NCI-H748 (cell line): ENCODE results near the gene TRAPPC10.

ENCODE experiments used
- DNase-seq: peaks from one replicate; lab custom pipeline; 2025; ENCODE audit not compliant: unreplicated experiment; lab: John Stamatoyannopoulos, UW

Gene TRAPPC10

DNA sequence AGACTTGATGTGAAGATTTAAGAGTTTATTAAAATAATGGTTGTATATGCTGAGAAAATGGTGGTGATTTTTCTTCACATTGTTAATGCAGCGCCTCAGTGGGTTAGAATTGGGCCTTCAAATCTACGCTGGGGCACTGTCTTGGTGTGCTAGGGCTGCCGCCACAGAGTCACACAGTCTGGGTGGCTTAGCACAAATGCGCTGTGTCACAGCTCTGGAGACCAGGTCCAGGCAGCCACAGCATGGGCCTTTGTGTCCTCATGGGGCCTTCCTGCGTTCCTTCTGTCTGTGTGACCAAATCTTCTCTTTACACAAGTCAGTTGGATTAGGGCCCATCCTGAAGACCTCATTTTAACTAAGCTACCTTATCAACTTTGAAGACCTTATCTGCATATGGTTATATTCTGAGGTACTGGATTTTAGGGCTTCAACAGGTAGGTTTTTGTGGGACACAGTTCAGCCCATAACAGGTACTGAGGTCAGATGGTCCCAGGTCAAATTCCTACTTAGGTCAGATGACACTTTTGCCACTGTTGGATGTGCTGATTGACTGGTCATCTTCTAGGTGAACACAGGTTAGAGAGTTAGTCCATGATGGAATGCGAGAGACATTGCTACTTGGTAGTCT is 17.5 kb downstream of the TRAPPC10 start:
- DNase-seq, result no peak

- no peak for DNase-seq
These were observed 23.1 kb downstream of the TRAPPC10 start for GRCh38 chr21:44035244-44035643.

DNA sequence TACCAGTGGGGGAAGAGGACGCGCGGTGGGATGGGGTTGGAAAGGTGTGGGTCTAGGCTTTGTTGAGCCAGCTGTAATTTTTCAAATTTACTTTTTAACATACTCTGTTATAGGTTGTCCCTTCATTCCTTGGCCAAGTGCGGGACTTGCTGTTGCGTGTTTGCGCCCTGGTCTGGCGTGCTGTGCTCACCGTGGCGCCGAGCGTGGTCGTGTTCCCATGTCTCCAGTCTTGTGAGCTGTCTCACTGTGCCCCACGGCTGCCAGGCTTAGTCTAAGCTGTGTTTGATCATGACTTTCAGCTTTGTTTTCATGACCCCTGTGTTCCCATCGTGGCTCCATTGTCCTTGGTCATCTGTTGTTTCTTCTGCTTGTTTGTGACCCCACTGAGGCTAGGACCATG is 26.0 kb downstream of the TRAPPC10 start:
- DNase-seq, result no peak

GRCh38 chr21:44039828-44040227 is 27.7 kb downstream of the TRAPPC10 start:
- no peak for DNase-seq

DNA sequence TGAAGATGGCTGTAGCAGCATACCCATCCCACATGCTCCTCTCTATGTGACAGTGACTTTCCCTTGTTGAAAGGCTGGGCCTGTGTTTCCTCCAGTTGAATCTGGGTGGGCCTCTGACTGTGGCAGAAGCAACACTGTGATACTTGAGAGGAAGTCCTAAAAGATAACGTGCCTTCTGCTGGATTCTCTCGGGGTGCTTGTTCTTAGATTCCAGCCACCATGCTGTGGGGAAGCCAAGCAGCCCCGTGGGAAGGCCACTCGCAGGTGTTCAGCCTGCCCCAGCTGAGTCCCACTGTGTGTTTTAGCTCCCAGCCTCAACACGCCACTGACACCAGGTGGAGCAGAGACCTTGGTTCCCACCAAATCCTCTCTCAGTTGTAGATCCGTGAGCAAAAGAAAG is 31.5 kb downstream of the TRAPPC10 start:
- no peak for DNase-seq

DNA sequence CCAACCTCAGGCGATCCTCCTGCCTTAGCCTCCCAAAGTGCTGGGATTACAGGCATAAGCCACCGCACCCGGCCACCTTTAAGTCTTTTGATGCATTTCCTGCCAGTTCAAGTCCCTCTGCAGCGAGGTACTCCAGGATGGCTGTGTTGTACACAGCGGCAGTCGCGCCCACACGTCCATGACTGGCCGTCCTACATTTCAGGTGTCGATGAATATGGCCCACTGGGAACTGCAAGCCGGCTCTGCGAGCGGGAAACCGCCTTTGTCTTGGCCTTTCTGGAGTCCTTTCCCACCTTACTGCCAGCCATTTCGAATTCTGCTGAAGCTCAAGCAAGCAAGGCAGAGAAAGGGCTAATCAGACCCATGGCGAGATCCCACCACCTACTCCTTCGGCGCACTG is 34.6 kb downstream of the TRAPPC10 start:
- DNase-seq, result no peak

DNA sequence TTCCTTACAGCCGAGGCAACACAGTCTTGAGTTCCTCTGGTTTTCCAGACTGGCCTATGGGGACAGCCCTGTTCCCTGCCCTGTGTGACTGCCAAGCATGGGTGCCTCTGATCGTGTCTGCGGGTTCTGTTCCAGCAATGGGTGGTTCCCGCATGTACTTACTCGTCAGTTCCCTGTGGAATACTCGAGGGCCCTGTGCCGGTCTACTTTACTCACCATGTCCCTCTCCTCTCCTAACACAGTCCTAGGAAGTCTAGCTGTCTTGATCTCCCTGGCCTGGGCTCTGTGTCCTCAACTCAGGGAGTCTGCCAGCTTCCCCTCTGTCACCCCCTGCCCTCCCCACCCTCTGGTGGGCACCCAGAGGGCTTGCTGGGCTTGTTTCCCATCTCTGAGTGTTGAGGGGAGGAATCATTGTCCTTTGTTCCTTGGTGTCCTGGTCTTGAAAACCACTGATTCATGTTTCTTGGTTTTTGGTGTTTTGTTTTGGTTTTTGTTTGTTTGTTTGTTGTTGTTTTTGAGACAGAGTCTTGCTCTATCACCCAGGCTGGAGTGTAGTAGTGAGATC is 36.0 kb downstream of the TRAPPC10 start:
- no peak for DNase-seq

DNA sequence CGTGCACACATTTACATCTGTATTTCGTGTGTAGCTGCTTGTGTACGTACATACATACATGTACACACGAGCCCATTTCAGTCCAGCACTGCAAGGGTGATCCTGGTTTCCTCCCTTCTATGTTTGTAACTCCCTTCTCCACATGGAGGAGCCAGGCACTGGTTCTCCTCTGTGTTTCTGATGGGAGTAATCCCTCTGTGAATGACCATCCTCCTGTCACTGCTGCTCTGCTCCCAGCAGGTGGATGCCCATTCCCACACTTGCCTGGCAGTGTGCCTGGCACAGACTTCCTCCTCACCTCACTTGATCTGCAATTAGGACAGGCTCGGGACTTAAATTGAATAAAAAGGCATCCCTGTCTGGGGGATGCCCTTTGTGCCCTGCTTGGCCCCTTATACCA is 37.1 kb downstream of the TRAPPC10 start:
- DNase-seq, result no peak

DNA sequence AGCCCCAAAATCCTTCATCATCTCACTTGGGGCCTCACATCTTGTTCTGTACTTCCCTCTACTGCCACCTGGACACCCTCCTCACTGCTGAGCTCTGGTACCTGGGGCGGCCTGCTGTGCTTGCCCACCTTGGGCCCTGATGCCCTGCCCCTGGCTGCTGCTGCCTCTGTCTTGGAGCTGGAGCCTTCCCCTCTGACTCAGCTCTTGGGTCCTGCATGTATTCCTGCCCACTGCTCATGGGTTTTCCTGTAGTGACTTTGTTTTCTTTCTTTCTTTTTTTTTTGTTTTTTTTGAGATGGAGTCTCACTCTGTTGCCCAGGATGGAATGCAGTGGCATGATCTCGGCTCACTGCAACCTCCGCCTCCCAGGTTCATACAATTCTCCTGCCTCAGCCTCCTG is 37.5 kb downstream of the TRAPPC10 start:
- no peak for DNase-seq

GRCh38 chr21:44050276-44050675 is 38.2 kb downstream of the TRAPPC10 start:
- no peak for DNase-seq

GRCh38 chr21:44051462-44051941 is 39.4 kb downstream of the TRAPPC10 start:
- no peak for DNase-seq

DNA sequence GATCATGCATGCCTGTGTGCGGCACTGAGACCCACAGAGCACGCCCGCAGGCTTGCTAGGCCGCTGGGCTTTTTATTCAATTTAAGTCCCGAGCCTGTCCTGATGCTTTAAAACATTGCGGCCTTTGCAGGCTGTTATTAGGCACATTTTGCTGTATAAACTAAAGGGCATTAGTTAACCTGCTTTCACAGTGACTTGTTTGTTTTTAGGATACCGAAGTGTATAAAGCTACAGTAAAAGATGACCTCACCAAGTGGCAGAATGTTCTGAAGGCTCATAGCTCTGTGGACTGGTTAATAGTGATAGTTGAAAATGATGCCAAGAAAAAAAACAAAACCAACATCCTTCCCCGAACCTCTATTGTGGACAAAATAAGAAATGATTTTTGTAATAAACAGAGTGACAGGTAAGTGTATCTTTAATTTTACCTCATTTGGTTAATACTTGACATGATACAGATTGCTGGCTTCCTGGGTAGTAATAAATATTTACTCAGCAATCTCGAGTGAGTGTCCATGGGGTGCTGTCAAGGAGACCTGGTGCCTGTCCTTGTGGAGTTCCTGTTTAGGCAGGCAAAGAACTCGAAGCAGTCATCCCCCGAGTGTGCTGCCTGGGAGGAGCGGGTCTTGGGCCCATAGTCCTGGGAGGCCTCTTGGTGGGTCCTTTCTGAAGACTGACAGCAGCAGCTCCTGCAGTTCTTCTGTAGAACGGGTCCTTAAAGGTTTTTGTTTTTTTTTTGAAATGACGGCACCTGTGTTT is 40.1 kb downstream of the TRAPPC10 start:
- DNase-seq, result peak; percentile 17

- DNase-seq, result no peak
These were observed 40.7 kb downstream of the TRAPPC10 start for GRCh38 chr21:44052830-44053226.

GRCh38 chr21:44053567-44053966 is 41.5 kb downstream of the TRAPPC10 start:
- no peak for DNase-seq

DNA sequence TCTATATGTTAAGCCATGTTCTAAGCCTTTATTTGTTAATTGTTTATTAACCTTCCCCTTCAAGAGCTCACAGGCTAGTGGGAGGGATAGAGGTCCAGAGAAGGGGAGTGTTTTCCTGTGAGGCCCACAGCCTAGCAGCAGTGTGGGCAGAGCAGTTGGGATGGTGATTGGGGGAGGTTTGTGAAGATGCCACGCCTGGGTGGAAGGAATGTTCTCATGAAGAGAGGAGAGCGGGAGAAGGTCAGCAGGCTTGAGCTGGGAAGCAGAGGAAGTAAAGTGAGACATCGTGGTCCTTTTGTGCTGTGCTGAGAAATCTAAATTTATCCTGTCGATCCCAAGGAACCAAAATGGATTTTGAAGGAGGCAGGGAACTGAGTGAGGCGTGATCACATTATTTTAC is 42.6 kb downstream of the TRAPPC10 start:
- no peak for DNase-seq

DNA sequence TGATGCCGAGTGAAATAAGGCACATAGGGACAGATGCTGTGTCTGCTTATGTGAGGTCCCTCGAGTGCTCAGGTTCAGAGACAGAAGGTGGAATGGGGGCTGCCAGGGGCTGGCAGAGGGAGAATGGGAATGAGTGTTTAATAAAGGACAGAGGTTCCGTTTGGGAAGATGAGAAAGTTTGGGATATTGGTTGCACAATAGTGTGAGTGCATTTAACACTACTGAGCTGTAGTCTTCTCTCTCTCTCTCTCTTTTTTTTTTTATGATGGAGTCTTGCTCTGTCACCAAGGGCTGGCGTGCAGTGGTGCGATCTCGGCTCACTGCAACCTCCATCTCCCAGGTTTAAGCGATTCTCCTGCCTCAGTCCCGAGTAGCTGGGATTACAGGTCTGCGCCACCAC is 44.9 kb downstream of the TRAPPC10 start:
- DNase-seq, result no peak

DNA sequence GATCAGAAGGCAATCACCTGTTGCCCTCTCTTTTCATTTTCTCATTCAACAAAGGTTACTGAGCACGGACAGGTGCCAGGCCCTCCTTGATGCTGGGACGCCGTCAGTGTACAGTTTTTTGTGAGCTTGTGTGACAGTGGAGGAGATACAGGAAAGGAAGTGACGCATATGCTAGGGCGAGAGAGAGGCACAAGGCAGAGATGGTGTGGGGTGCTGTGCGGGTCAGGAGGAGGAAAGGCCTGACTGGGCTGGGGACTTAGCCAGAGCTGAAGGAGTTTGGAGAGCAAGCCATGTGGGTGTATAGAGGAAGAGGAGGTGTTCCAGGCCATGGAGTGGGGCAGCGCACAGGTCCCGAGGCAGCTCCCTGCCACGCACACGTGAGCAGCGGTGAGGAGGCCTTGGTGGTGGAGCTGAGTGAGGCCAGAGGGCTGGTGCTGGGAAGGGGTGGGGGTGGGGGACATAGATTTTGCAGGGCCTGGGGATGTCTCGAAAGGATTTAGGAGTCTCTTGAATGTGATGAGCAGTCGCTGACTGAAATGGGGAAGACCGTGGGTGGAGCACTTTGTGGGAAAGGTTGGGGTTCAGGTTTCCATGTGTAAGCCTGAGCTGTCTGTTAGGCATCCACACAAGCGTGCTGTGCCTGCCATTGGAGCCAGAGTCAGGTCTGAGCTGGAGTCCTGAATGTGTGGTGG is 46.0 kb downstream of the TRAPPC10 start:
- no peak for DNase-seq

DNA sequence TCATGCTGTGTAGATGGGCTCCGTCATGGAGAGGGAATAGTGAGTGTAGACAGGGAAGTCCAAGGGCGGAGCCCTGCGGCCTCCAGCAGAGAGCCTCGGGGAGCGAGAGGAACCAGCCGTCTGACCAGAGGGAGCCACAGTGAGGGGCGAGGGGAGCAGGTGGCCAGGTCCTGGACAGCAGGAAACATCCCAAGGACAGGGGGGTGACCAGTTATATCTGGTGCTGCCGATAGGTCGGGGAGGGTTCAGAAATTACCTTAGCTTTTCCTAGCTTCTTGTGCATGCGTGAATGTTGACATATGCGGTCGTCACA is 46.5 kb downstream of the TRAPPC10 start:
- no peak for DNase-seq

DNA sequence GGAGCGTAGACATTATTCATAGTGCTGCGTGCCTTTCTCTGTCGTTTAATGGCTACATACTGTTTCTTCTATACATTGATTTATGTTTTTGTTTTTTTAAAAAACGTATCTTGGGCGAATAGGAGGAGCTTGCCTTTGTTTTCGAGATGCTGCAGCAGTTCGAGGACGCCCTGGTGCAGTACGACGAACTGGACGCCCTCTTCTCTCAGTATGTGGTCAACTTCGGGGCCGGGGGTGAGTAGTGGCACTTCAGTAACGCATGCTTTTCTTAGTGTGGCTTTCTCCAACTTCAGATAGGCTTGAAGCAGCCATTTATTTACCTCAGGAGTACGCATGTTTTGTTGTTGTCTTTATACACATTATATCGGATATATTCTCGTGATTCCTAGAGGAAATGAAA is 46.9 kb downstream of the TRAPPC10 start:
- no peak for DNase-seq

GRCh38 chr21:44059710-44060109 is 47.6 kb downstream of the TRAPPC10 start:
- DNase-seq, result no peak

DNA sequence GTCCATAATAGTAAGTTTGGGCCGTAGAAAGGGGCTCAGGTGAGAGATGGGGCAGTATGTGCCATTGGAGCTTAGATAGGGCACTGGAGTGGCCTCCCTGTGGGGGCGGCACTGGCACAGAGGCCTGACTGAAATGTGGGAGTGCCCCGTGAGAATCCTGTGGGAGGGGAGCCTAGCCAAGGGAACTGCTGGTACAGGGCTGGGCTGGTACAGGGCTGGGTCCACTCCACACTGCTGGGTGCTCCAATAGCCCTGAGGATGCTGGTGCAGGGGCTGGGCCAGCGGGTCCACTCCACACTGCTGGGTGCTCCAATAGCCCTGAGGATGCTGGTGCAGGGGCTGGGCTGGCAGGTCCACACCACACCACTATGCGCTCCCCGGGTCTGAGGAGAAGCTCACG is 50.3 kb downstream of the TRAPPC10 start:
- DNase-seq, result no peak
